GM19397 (cell line): ENCODE measurements around the gene PSMB8.
"Not testable (repeated sequence)": the region's sequence is repeated elsewhere in the genome, so short reads cannot be mapped to it uniquely, and the experiment has no call there.

Experiments
- ATAC-seq: cut with Tn5 transposase; IDR thresholded peaks from one replicate; pipeline ENCODE4 v1.9.1; 2021; ENCODE audit warnings: mild to moderate bottlenecking, moderate library complexity; ENCODE audit not compliant: unreplicated experiment

The PSMB8 gene

GRCh38 chr6:32838114-32838958 is 5.5 kb downstream of the PSMB8 start, which contains the start of gene TAP2:
Gene TAP2, minus strand, starts transcription at chr6:32838739. Its CDS starts 506 bp downstream, at chr6:32838233.
- ATAC-seq, result peak; percentile 78

DNA sequence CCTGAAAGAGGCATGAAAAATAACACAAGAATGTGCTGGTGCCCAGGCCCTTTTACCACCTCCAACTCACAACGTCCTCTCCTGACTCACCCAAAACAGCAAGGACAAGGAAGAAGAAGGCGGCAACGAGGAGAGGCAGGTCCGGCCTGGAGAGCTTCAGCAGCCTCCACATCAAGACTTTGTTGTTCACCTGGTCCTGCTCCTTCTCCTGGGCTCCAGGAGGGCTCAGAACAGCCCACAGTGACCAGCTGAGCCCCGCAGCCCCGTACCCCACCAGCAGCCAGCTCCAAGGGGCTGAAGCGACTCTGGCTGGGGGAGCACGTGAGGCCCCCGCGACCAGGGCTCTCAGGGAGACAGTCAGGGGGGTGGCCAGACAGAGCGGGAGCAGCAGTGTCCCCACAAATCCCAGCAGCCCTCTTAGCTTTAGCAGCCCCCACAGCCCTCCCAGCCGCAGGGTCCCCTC is 6.2 kb downstream of the PSMB8 start:
- no peak for ATAC-seq

- no peak for ATAC-seq
Observed at GRCh38 chr6:32836873-32837272, 7.0 kb downstream of the PSMB8 start.

- no peak for ATAC-seq
Observed at GRCh38 chr6:32835167-32835893, 8.5 kb downstream of the PSMB8 start.

GRCh38 chr6:32833664-32834063 is 10.2 kb downstream of the PSMB8 start:
- no peak for ATAC-seq

GRCh38 chr6:32832535-32832934 is 11.3 kb downstream of the PSMB8 start:
- no peak for ATAC-seq

DNA sequence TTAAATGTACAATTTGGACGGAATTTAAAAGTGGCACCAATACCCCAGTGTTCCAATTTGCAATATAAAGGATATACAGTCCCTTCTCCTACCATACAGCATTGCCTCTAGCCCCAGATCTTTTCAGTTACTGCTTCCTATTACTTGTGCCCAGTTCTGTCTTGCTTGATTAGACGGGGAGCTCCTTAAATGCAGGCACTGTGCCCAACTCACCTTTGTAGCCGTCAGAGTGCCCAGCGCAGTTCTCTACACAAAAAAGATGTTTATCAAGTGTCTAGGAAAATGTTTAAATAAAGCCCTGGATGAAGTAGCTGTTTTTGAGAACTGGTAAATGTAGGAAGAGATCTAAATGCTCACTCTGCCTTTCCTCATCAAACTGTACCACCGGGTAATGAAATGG is 12.9 kb downstream of the PSMB8 start:
- no peak for ATAC-seq

DNA sequence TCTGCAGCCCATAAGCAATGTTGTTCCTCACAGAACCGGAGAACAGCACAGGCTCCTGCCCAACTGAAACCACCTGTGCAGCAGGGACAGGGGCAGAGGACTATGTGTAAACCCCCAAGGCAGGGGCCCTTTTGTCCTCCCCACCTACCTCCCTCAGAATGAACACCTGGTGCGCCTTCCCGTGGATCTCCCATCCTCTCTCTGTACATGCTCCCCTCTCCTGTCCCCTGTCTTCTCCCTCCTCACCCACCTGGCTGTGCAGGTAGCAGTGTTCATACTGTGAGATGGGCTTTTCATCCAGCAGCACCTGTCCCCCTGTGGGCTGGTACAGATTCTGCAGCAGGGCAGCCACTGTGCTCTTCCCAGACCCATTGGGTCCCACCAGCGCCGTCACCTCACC is 13.8 kb downstream of the PSMB8 start:
- ATAC-seq, result no peak

- no peak for ATAC-seq
Observed at GRCh38 chr6:32829495-32829894, 14.4 kb downstream of the PSMB8 start.

DNA sequence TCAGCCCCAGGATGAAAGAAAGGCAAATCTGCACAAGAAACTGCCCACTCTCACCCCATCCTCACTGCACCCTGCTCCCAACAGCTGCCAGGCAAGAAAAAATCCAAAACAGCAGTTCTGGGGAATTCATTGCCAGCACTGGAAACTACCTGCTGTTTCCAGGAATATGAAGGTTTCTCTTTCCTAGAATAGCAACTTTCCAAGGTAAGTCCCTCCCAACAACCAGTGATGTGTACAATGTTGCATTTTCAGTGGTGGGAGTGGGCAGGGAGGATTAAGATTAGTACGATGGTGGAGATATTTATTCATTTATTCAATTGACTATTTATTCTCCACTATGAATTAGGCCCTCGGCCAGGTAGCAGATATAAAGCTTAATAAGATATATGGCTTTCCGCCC is 16.8 kb downstream of the PSMB8 start:
- no peak for ATAC-seq

DNA sequence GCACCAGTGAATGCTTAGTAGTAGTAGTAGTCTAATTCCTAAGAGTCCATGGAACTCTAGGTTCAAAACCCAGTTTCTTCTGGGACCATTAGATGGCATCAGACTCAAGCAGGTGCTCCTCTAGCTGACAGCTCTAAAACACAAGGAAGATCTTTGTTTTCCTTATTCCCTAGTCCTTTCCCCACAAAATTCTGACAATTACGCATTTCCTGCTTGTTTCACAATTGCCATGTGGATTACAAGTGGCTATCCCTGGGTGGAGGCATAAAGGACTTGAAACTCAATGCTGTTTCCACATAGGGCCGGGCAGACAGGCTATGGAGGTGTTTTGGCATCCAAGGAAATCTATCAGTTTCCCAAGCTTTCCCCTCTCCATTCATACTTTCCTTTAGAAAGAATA is 17.9 kb downstream of the PSMB8 start:
- ATAC-seq, result no peak

- no peak for ATAC-seq
Observed at GRCh38 chr6:32819729-32820128, 24.1 kb downstream of the PSMB8 start.

GRCh38 chr6:32818867-32819266 is 25.0 kb downstream of the PSMB8 start:
- no peak for ATAC-seq

- ATAC-seq, result no peak
Observed at GRCh38 chr6:32816746-32817204, 27.1 kb downstream of the PSMB8 start, which contains the start of gene HLA-DOB. Gene HLA-DOB, minus strand, starts transcription at chr6:32817002. Its CDS starts 51 bp downstream, at chr6:32816951.

GRCh38 chr6:32815996-32816395 is 27.9 kb downstream of the PSMB8 start:
- ATAC-seq, result no peak

DNA sequence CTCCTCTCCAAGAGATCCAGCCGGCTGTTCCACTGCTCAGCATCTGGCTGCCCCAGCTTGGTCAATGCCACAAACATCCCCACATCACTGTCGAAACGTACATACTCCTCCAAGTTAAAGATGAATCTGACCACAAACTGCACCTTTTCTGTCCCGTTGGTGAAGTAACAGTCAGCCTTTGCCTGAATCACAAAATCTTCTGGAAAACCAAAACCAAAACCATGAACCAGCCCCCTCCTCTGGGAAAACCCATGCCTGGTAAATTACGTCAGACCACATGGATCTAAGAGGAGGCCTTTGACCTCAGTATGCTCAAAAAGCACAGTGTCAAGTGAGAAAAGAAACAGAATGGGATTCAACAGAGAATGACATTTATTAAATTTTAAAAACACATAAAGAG is 28.7 kb downstream of the PSMB8 start:
- ATAC-seq, result no peak

DNA sequence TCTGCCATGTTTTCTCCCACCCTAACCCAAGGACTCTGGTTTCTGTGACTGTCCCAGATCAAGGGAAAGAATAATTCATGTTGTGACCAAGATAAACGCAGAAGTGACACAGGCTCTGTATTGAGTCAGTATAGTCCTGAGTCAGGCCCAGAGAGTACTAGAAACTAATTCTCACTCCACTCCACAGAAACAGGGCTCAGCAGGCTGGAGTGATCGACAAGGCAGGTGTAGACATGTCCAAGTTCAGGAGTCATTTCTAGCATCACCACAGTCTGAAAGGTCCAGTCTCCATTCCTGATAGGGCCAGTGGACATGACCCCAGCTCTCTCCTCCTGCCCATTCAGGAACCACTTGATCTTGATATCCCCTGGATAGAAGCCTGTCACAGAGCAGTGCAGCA is 29.7 kb downstream of the PSMB8 start:
- no peak for ATAC-seq

DNA sequence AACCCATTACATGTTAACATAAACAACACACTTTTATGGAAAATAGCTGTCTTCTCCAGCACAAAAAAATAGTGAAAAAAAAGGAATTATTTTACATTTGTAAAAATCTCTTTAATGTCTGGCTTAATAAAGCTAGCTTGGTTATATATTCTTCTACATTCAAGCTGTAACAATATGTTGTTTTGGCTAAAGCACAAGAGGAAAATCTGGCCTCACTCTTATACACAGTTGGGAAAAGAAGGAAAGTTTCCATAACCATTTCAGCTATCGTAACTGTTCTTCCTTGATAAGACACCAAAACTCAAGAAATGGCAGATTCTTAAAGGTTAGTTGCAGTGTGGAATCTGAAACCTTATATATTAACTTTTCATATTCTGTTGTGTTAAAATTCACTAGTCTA is 34.7 kb downstream of the PSMB8 start:
- ATAC-seq, result no peak

DNA sequence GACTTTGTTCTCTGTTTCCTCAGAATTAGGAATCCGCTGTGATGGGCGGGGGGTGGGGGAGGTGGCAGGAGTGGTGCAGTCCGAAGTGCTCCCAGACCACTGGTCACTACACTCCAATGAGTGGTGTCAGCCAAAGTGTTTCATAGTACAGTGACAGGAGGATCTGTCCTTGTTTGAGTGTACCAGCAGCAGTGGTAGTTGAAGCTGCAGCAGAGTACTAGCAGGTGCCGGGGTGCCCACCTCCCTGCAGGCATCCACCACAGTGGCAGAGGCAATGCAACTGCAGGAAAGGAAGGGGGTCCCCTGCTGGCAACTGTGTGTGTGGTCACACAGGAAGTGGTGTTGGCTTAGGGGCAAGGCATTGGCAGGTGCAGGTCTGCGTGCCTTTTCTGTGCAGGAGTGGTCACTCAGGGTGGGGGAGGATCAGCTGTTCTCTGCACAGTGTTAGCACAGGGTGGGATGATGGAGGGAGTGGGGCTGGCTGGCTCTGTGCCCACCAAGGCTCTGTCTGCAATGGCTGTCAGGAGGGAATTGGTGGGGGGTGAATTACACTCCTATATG is 36.7 kb downstream of the PSMB8 start:
- no peak for ATAC-seq

GRCh38 chr6:32805404-32805803 is 38.4 kb downstream of the PSMB8 start:
- ATAC-seq, result not testable (repeated sequence)

DNA sequence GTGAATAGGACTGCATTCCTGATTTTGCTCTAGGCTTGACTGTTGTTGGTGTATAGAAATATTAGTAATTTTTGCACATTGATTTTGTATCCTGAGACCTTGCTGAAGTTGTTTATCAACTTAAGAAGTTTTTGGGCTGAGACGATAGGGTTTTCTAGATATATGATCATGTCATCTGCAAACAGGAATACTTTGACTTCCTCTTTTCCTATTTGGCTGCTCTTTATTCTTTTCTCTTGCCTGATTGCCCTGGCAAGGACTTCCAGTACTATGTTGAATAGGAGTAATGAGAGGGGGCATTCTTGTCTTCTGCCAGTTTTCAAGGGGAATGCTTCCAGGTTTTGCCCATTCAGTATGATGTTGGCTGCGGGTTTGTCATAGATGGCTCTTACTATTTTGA is 40.4 kb downstream of the PSMB8 start:
- ATAC-seq, result no peak

- no peak for ATAC-seq
Observed at GRCh38 chr6:32799740-32800139, 44.1 kb downstream of the PSMB8 start.
